GM21360 (cell line): ENCODE measurements around the gene YIF1A.

ENCODE experiments used
- ATAC-seq: cut with Tn5 transposase; IDR thresholded peaks from one replicate; pipeline ENCODE4 v1.9.1; 2021; ENCODE audit warnings: mild to moderate bottlenecking, moderate library complexity; ENCODE audit not compliant: unreplicated experiment

Gene YIF1A

GRCh38 chr11:66248903-66249302 is 40.0 kb downstream of the YIF1A start:
- ATAC-seq: no peak

- no peak for ATAC-seq
These were observed 41.1 kb downstream of the YIF1A start for GRCh38 chr11:66247801-66248200.

- no peak for ATAC-seq
These were observed 41.6 kb downstream of the YIF1A start for GRCh38 chr11:66247295-66247694.

GRCh38 chr11:66243782-66244535 is 45.0 kb downstream of the YIF1A start:
- no peak for ATAC-seq

GRCh38 chr11:66242095-66242765 is 46.7 kb downstream of the YIF1A start:
- ATAC-seq: no peak

- no peak for ATAC-seq
These were observed 48.2 kb downstream of the YIF1A start for GRCh38 chr11:66240781-66241136.

GRCh38 chr11:66239998-66240780 is 48.8 kb downstream of the YIF1A start:
- no peak for ATAC-seq

- ATAC-seq: no peak
These were observed 49.4 kb downstream of the YIF1A start for GRCh38 chr11:66239511-66239910.

- ATAC-seq: no peak
These were observed 50.0 kb downstream of the YIF1A start for GRCh38 chr11:66238786-66239413.

- ATAC-seq: no peak
These were observed 51.1 kb downstream of the YIF1A start for GRCh38 chr11:66237867-66238266.

GRCh38 chr11:66235141-66235540 is 53.8 kb downstream of the YIF1A start:
- no peak for ATAC-seq
